CD4-positive, alpha-beta T cell treated with Interleukin-2 at 100 ng/mL for 4 hours (primary cell): ENCODE results near the gene TSNAX.
A peak's percentile ranks its signal among the peaks of the same experiment; 100 is the strongest.

ENCODE experiments used
- DNase-seq: peaks from one replicate; pipeline ENCODE4 v3.0.0-alpha.2; 2020; ENCODE audit warnings: low spot score

The TSNAX gene

DNA sequence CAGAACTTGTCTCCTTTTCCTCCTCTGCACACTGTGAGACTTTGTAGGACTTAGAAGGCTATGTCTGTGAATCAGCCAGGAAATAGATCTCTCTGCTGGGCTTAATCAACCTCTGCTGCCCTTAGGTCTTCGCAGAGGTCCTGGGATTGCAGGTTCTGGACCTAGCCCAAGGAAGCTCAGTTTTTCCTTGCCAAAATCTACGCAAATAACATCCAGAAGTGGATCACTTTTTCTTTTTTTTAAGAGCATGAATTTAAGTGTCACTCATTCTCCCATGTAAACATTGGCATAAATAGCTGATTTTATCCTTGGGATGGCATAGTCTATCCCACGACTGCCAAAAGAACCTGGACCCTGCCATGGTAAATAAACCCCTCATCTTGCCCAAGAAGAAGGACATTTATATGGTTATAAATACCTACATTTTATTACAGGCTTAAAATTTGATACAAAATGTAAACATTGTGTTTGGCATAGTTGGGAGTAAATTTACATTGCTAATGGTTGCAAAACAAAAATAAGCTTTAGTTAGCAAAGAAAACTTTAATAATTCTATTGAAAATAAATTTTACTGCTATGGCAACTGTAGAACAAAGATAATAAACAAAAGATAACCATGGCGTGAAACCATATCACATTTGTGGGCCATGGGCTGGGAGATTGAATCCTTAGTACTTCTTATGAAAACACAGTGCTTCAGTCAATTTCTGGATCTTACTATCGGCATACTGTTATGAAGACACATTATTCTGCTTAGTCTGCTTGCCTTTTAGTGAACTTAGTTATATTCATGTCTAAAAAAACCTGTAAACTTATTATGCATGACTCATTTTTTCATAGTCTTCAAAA, 73.6 kb downstream of the TSNAX start:
- no peak for DNase-seq

GRCh38 chr1:231602673-231602984, 74.2 kb downstream of the TSNAX start:
- DNase-seq = no peak

- peak; percentile 68 for DNase-seq
Measured at GRCh38 chr1:231603598-231604275, 75.3 kb downstream of the TSNAX start.

GRCh38 chr1:231604276-231604621, 75.8 kb downstream of the TSNAX start:
- DNase-seq = no peak

DNA sequence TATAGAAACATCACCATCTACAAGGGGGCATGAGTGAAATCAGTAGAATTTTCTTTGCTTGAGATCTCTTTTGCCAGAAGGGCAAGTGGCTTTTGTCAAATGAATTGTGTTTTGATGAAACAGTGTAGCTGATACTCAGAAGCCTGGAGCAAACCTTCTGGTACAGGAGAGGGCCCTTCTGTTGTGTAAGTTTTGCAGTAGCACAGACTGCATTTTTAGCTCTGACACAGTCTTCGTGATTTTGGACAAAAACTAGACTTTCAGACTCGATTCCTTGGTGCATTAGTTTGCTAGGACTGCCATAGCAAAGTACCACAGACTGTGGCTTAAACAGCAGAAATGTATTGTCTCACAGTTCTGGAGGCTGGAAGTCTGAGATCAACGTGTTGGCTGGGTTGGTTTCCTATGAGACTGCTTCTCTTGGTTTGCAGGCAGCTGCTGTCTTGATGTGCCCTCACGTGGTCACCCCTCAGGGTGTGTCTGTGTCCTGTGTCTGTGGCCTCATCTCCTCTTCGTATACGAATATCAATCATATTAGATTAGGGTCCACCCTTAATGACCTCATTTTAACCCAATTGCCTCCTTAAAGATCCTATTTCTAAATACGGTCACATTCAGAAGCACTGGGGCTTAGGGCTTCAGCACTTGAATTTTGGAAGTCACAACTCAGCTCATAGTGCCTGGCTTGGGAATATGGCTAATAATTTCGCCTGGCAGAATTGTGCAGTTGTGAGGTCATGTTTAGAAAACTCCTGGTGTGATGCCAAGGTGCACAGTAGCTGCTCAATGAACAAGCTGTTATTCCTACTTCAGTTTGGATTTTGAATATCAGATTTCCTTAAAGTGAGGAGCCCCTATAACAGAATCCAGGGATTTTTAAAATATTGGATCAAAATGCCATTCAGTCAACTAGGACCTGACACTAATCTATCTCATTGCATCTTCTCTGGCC, 77.0 kb downstream of the TSNAX start:
- no peak for DNase-seq

- DNase-seq = no peak
Measured at GRCh38 chr1:231606712-231607111, 78.2 kb downstream of the TSNAX start.

- no peak for DNase-seq
Measured at GRCh38 chr1:231610388-231610787, 81.9 kb downstream of the TSNAX start.

GRCh38 chr1:231611111-231611510, 82.6 kb downstream of the TSNAX start:
- DNase-seq = no peak

GRCh38 chr1:231611851-231612250, 83.4 kb downstream of the TSNAX start:
- DNase-seq = no peak

DNA sequence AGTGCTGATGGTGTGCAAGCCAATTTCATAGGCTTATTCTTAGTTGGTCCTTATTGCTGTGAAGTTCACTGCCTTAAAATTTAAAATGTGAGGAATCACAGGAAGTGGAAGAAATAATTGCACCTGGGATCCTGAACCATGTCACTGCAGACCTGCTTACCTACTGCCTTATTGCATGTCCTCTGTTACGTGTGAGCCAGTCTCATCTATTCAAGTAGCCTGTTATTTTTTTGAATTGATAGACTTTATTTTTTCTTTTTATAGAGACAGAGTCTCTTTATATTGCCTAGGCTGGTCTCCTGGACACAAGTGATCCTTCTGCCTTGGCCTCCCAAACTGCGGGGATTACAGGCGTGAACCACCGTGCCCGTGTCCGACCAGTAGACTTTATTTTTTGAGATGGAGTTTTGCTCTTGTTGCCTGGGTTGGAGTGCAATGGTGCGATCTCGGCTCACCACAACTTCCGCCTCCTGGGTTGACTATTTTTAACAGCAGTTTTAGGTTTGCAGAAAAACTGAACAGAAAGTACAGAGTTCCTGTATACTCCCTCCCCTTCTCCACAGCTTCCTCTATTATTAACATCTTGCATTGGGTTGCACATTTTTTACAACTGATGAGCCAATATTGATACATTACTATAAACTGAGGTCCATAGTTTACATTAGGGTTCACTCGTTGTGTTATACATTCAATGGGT, 84.1 kb downstream of the TSNAX start:
- peak; percentile 62 for DNase-seq

DNA sequence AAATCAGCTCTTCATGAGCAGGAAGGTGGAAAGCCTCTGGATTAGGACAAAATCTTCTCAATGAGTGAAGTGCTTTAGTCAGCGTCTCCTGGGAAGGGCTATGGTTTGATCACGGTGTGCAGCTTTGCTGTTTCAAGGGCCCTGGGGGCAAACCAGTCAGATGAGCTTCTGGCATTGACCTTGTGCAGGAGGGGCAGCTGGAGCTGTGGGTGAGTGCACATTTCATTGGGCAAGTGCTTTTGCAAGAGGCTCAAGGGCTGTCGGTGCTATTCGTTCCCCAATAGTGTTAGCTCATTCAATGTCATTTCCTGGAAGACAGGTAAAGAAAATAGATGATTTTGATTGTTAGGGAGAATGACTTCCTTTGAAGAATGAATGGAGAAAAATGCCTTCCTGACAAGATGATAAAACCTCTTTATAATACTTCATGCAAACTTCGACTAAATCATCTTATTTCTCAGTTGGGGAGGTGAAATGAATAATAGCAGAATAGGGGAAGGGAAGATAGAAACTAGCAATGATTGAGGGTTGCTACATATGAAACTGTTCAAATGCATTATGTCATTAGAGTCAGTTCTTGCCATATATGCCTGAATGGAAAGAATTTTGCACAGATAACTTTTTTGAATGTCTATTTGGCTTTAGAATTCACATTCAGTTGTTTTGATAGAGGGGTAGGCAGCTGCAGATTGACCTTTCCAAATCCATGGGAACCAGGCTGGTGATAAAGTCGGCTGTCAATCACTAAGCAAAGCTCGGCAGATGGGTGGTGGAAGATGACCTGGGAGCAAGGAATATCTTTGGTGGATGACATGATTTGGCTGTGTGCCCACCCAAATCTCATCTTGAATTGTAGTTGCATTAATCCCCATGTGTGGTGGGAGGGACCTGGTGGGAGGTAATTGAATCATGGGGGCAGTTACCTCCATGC, 85.2 kb downstream of the TSNAX start:
- no peak for DNase-seq
